Activated naive CD4-positive, alpha-beta T cell treated with anti-CD3 and anti-CD28 coated beads for 36 hours (primary cell): Measurements from ENCODE around the gene ST7. TPM values are rescaled to one million over a fixed set of nuclear protein-coding genes. Genes with fewer than 3 reads are reported as not detected.
"Not testable (repeated sequence)": the region's sequence is repeated elsewhere in the genome, so short reads cannot be mapped to it uniquely, and the experiment has no call there.

Experiments used
- CTCF ChIA-PET: fragments of 350-600 bp; sonication (Branson Sonifier 250); formaldehyde crosslinking; loops from one replicate; lab custom pipeline; 2021; ENCODE audit warnings: antibody characterized with exemption; lab: Charles Lee
- DNase-seq: peaks from one replicate; pipeline ENCODE4 v3.0.0-alpha.2; 2020
- H3K27ac Mint-ChIP-seq: one replicate; pipeline ENCODE4 v1.8.0; 2021; ENCODE audit warnings: mild to moderate bottlenecking, mixed read lengths
- H3K27me3 Mint-ChIP-seq: one replicate; pipeline ENCODE4 v1.8.0; 2021; ENCODE audit warnings: low read depth, mixed read lengths
- H3K36me3 Mint-ChIP-seq: one replicate; pipeline ENCODE4 v1.8.0; 2021; ENCODE audit warnings: low read depth, mixed read lengths
- H3K4me1 Mint-ChIP-seq: one replicate; pipeline ENCODE4 v1.8.0; 2021; ENCODE audit warnings: low read depth, mixed read lengths
- H3K4me3 Mint-ChIP-seq: one replicate; pipeline ENCODE4 v1.8.0; 2021; ENCODE audit warnings: mild to moderate bottlenecking, moderate library complexity, mixed read lengths
- H3K9me3 Mint-ChIP-seq: one replicate; pipeline ENCODE4 v1.8.0; 2021; ENCODE audit warnings: mixed read lengths
- intact Hi-C: fragments of 100-400 bp; cut with micrococcal nuclease; formaldehyde crosslinking; loops from one replicate; pipeline ENCODE4 v1.15.1; 2023
- total RNA-seq, 2 experiments: library from RNA; stranded (reverse); gene quantifications; one replicate each; pipeline ENCODE4 v1.2.3, GENCODE V29; 2021

ST7 gene
- total RNA-seq, 2 experiments from 2014 or later: 4.1 to 5.2 TPM

GRCh38 chr7:117116211-117116610 is 162.9 kb downstream of the ST7 start:
- Mint-ChIP-seq H3K27me3 (peaks cover 1% of the 10 kb centered on the region), H3K4me3 (no peak overlapping the region), H3K9me3 (no peaks in the 10 kb centered on the region), H3K4me1 (peaks cover 8% of the 10 kb centered on the region), H3K36me3 (no peaks in the 10 kb centered on the region), H3K27ac (no peak overlapping the region)
- CTCF ChIA-PET: interaction anchor here (1.9 to 15.1 kb wide), 2 partner anchors 11 to 128 kb away, joined by 9 to 307 read pairs; no protein-coding TSS in a partner anchor
- intact Hi-C loops: loop anchor here (10.0 kb wide), 1 partner anchor 441 kb away; the partner anchor contains the start of gene MET
- DNase-seq: no peak

- DNase-seq: no peak
- CTCF ChIA-PET: interaction anchor here (1.9 to 15.1 kb wide), 2 partner anchors 129 to 189 kb away, joined by 6 to 307 read pairs; no protein-coding TSS in a partner anchor
- intact Hi-C loops: loop anchor here (10.0 kb wide), 1 partner anchor 442 kb away; the partner anchor contains the start of gene MET
- no peak overlapping the region for H3K27ac Mint-ChIP-seq
- peaks cover 6% of the 10 kb centered on the region for H3K4me1 Mint-ChIP-seq
- H3K9me3 Mint-ChIP-seq: no peaks in the 10 kb centered on the region
- no peaks in the 10 kb centered on the region for H3K36me3 Mint-ChIP-seq
- H3K4me3 Mint-ChIP-seq: no peak overlapping the region
- peaks cover 1% of the 10 kb centered on the region for H3K27me3 Mint-ChIP-seq
Observed at GRCh38 chr7:117117172-117117571, 163.9 kb downstream of the ST7 start.

GRCh38 chr7:117118579-117119180 is 165.4 kb downstream of the ST7 start:
- intact Hi-C loops: loop anchor here (1.0 to 10.0 kb wide), 3 partner anchors 130 to 444 kb away; partner anchors contain the start of gene MET
- Mint-ChIP-seq H3K36me3 (no peaks in the 10 kb centered on the region), H3K27me3 (peaks cover 1% of the 10 kb centered on the region), H3K27ac (no peak overlapping the region), H3K4me3 (no peak overlapping the region), H3K9me3 (no peaks in the 10 kb centered on the region), H3K4me1 (peaks cover 6% of the 10 kb centered on the region)
- no peak for DNase-seq
- CTCF ChIA-PET: interaction anchor here (1.0 to 15.1 kb wide), 9 partner anchors 8 to 190 kb away, joined by 3 to 307 read pairs (median 6); no protein-coding TSS in a partner anchor

GRCh38 chr7:117119192-117119924 is 166.1 kb downstream of the ST7 start:
- no peak overlapping the region for H3K4me3 Mint-ChIP-seq
- peaks cover 1% of the 10 kb centered on the region for H3K27me3 Mint-ChIP-seq
- intact Hi-C loops: loop anchor here (1.0 to 10.0 kb wide), 3 partner anchors 131 to 445 kb away; partner anchors contain the start of gene MET
- H3K4me1 Mint-ChIP-seq: peaks cover 5% of the 10 kb centered on the region
- H3K9me3 Mint-ChIP-seq: no peaks in the 10 kb centered on the region
- H3K27ac Mint-ChIP-seq: no peak overlapping the region
- H3K36me3 Mint-ChIP-seq: no peaks in the 10 kb centered on the region
- CTCF ChIA-PET: interaction anchor here (1.0 to 15.1 kb wide), 8 partner anchors 9 to 191 kb away, joined by 3 to 307 read pairs (median 6); no protein-coding TSS in a partner anchor
- peak; percentile 88 for DNase-seq

- H3K4me3 Mint-ChIP-seq, H3K9me3 Mint-ChIP-seq, DNase-seq, intact Hi-C loops, H3K36me3 Mint-ChIP-seq, H3K27ac Mint-ChIP-seq, H3K27me3 Mint-ChIP-seq, H3K4me1 Mint-ChIP-seq: not testable (repeated sequence)
- CTCF ChIA-PET: interaction anchor here (0.6 to 15.1 kb wide), 7 partner anchors 10 to 170 kb away, joined by 3 to 307 read pairs (median 3); no protein-coding TSS in a partner anchor
Observed at GRCh38 chr7:117120321-117120720, 167.0 kb downstream of the ST7 start.

GRCh38 chr7:117122036-117122435 is 168.7 kb downstream of the ST7 start:
- DNase-seq, H3K27ac Mint-ChIP-seq, H3K9me3 Mint-ChIP-seq, H3K27me3 Mint-ChIP-seq, intact Hi-C loops, H3K4me1 Mint-ChIP-seq, H3K36me3 Mint-ChIP-seq, H3K4me3 Mint-ChIP-seq: not testable (repeated sequence)
- CTCF ChIA-PET: interaction anchor here (0.7 to 15.1 kb wide), 5 partner anchors 9 to 146 kb away, joined by 3 to 307 read pairs (median 3); no protein-coding TSS in a partner anchor

GRCh38 chr7:117122536-117122935 is 169.2 kb downstream of the ST7 start:
- Mint-ChIP-seq H3K9me3 (no peaks in the 10 kb centered on the region), H3K36me3 (no peaks in the 10 kb centered on the region), H3K4me1 (peaks cover 1% of the 10 kb centered on the region), H3K27me3 (peaks cover 1% of the 10 kb centered on the region), H3K4me3 (no peak overlapping the region), H3K27ac (no peak overlapping the region)
- intact Hi-C loops: no loop called here
- CTCF ChIA-PET: interaction anchor here (0.7 to 15.1 kb wide), 4 partner anchors 8 to 146 kb away, joined by 3 to 307 read pairs (median 5); no protein-coding TSS in a partner anchor
- no peak for DNase-seq

- CTCF ChIA-PET: interaction anchor here (0.9 to 15.1 kb wide), 4 partner anchors 9 to 194 kb away, joined by 3 to 307 read pairs (median 26); no protein-coding TSS in a partner anchor
- no peaks in the 10 kb centered on the region for H3K36me3 Mint-ChIP-seq
Observed at GRCh38 chr7:117123311-117123926, 170.1 kb downstream of the ST7 start.

GRCh38 chr7:117124591-117125220 is 171.4 kb downstream of the ST7 start:
- no peak overlapping the region for H3K27ac Mint-ChIP-seq
- intact Hi-C loops: loop anchor here (5.0 kb wide), 1 partner anchor 297 kb away; no protein-coding TSS in a partner anchor
- H3K4me3 Mint-ChIP-seq: no peak overlapping the region
- no peaks in the 10 kb centered on the region for H3K9me3 Mint-ChIP-seq
- DNase-seq: peak; percentile 69
- H3K4me1 Mint-ChIP-seq: no peaks in the 10 kb centered on the region
- CTCF ChIA-PET: interaction anchor here (0.6 to 15.1 kb wide), 10 partner anchors 10 to 196 kb away, joined by 3 to 307 read pairs (median 4); no protein-coding TSS in a partner anchor
- no peaks in the 10 kb centered on the region for H3K27me3 Mint-ChIP-seq
- no peaks in the 10 kb centered on the region for H3K36me3 Mint-ChIP-seq

More at GRCh38 chr7:117123311-117123926, 170.1 kb downstream of the ST7 start:
- Mint-ChIP-seq H3K9me3 (no peaks in the 10 kb centered on the region), H3K27me3 (peaks cover under 1% of the 10 kb centered on the region), H3K27ac (no peak overlapping the region), H3K4me3 (no peak overlapping the region), H3K4me1 (peaks cover under 1% of the 10 kb centered on the region)
- no peak for DNase-seq
- intact Hi-C loops: no loop called here

GRCh38 chr7:117126676-117127075 is 173.4 kb downstream of the ST7 start:
- Mint-ChIP-seq H3K9me3 (no peaks in the 10 kb centered on the region), H3K27ac (no peak overlapping the region), H3K4me1 (no peaks in the 10 kb centered on the region), H3K36me3 (no peaks in the 10 kb centered on the region), H3K4me3 (no peak overlapping the region), H3K27me3 (no peaks in the 10 kb centered on the region)
- no peak for DNase-seq
- CTCF ChIA-PET: interaction anchor here (0.9 to 15.1 kb wide), 15 partner anchors 9 to 204 kb away, joined by 3 to 307 read pairs (median 4); partner anchors contain the start of gene ST7
- intact Hi-C loops: loop anchor here (1.0 to 5.0 kb wide), 3 partner anchors 138 to 299 kb away; no protein-coding TSS in a partner anchor

GRCh38 chr7:117127585-117128168 is 174.4 kb downstream of the ST7 start:
- H3K9me3 Mint-ChIP-seq: no peaks in the 10 kb centered on the region
- H3K27ac Mint-ChIP-seq: no peak overlapping the region
- peaks cover 2% of the 10 kb centered on the region for H3K36me3 Mint-ChIP-seq
- intact Hi-C loops: loop anchor here (1.0 to 5.0 kb wide), 3 partner anchors 139 to 300 kb away; no protein-coding TSS in a partner anchor
- peak; percentile 73 for DNase-seq
- CTCF ChIA-PET: interaction anchor here (0.7 to 15.1 kb wide), 20 partner anchors 8 to 289 kb away, joined by 3 to 307 read pairs (median 4); partner anchors contain the start of gene ST7
- no peaks in the 10 kb centered on the region for H3K4me1 Mint-ChIP-seq
- H3K27me3 Mint-ChIP-seq: no peaks in the 10 kb centered on the region
- H3K4me3 Mint-ChIP-seq: no peak overlapping the region
